Globus pallidus (tissue), 1 donor: Measurements from ENCODE around the gene CENPK.
"Not testable (repeated sequence)": the region's sequence is repeated elsewhere in the genome, so short reads cannot be mapped to it uniquely, and the experiment has no call there.

Experiments
- DNase-seq: peaks from one replicate; pipeline ENCODE4 v3.0.0-alpha.2; 2015; ENCODE audit warnings: low spot score

The CENPK gene

GRCh38 chr5:65508978-65509377 is 54.0 kb downstream of the CENPK start:
- DNase-seq = no peak

- DNase-seq = no peak
Observed at GRCh38 chr5:65506961-65507360, 56.0 kb downstream of the CENPK start.

GRCh38 chr5:65489119-65489518 is 73.8 kb downstream of the CENPK start:
- DNase-seq = no peak

GRCh38 chr5:65488038-65488687 is 74.8 kb downstream of the CENPK start:
- DNase-seq = not testable (repeated sequence)

- DNase-seq = not testable (repeated sequence)
Observed at GRCh38 chr5:65486803-65487202, 76.2 kb downstream of the CENPK start.

GRCh38 chr5:65485405-65485804 is 77.6 kb downstream of the CENPK start:
- no peak for DNase-seq

GRCh38 chr5:65483546-65484346 is 79.2 kb downstream of the CENPK start:
- DNase-seq = peak; percentile 78

- DNase-seq = peak; percentile 57
Observed at GRCh38 chr5:65482736-65483545, 80.0 kb downstream of the CENPK start.

- peak; percentile 55 for DNase-seq
Observed at GRCh38 chr5:65482296-65482735, 80.7 kb downstream of the CENPK start.

- peak; percentile 92 for DNase-seq
Observed at GRCh38 chr5:65481635-65482295, 81.2 kb downstream of the CENPK start, which contains the start of gene ADAMTS6. ADAMTS6 (minus strand) TSS chr5:65481920; CDS start chr5:65473673, 8,247 bp downstream.

- no peak for DNase-seq
Observed at GRCh38 chr5:65481171-65481581, 81.8 kb downstream of the CENPK start.

- peak; percentile 58 for DNase-seq
Observed at GRCh38 chr5:65480306-65480865, 82.6 kb downstream of the CENPK start.

GRCh38 chr5:65479527-65479926 is 83.4 kb downstream of the CENPK start:
- DNase-seq = no peak

- DNase-seq = no peak
Observed at GRCh38 chr5:65478336-65478735, 84.6 kb downstream of the CENPK start.

- no peak for DNase-seq
Observed at GRCh38 chr5:65475895-65476294, 87.1 kb downstream of the CENPK start.

GRCh38 chr5:65475336-65475735 is 87.6 kb downstream of the CENPK start:
- no peak for DNase-seq

- DNase-seq = no peak
Observed at GRCh38 chr5:65474130-65474711, 88.7 kb downstream of the CENPK start.

GRCh38 chr5:65468633-65469032 is 94.3 kb downstream of the CENPK start:
- DNase-seq = no peak
